Measurements from ENCODE around the gene IGDCC3.

DNA sequence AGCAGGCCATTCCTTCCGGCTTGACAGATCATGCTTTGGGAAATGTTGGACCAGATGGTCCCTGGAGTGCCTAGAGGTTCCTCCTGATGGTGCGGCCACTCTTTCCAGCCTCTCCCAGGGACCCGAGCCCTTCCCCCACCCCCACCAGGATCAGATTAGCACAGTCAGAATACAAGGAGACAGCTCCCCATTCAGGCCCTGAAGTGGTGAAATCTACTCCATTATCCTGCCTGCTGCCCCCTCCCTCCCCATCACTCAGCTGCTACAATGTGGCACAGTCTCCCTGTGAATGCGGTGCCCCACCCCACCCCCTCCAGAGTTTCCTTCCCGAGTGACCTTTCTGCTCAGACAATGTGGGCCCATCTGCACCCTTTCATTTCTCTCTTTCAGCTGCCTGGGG lies 43.9 kb downstream of the IGDCC3 start:
- TF ChIP-seq, protein P1, sequence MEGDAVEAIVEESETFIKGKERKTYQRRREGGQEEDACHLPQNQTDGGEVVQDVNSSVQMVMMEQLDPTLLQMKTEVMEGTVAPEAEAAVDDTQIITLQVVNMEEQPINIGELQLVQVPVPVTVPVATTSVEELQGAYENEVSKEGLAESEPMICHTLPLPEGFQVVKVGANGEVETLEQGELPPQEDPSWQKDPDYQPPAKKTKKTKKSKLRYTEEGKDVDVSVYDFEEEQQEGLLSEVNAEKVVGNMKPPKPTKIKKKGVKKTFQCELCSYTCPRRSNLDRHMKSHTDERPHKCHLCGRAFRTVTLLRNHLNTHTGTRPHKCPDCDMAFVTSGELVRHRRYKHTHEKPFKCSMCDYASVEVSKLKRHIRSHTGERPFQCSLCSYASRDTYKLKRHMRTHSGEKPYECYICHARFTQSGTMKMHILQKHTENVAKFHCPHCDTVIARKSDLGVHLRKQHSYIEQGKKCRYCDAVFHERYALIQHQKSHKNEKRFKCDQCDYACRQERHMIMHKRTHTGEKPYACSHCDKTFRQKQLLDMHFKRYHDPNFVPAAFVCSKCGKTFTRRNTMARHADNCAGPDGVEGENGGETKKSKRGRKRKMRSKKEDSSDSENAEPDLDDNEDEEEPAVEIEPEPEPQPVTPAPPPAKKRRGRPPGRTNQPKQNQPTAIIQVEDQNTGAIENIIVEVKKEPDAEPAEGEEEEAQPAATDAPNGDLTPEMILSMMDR (IDR thresholded peaks at IDR 0.05; ENCODE audit: low read length) = no peak
- TF ChIP-seq EZH2 (IDR thresholded peaks at IDR 0.05; ENCODE audit: borderline replicate concordance, low read length) = no peak
